IMR-90 (cell line): ENCODE data around the gene GPX4. TPM values are rescaled to one million over a fixed set of nuclear protein-coding genes. Genes with fewer than 3 reads are reported as not detected.

Experiments used
- ATAC-seq: fragments of 200-7000 bp; cut with Tn5 transposase; 2 replicates; pipeline ENCODE4 v1.9.1; 2020; ENCODE audit warnings: low read depth, mild to moderate bottlenecking, moderate library complexity
- BruUV-seq: library from RNA; stranded (reverse); fragments of 400-500 nt; replicated peaks from 2 replicates; lab custom pipeline; 2021; lab: Mats Ljungman, UMichigan
- CTCF ChIA-PET: fragments of 300-600 bp; formaldehyde crosslinking; extraction: SDS; loops from one replicate; lab custom pipeline; 2021; ENCODE audit warnings: antibody characterized with exemption; lab: Yijun Ruan, JAX
- POLR2A ChIA-PET: fragments of 300-600 bp; sonication (Branson Sonifier 250); formaldehyde crosslinking; loops from one replicate; lab custom pipeline; 2022; ENCODE audit warnings: antibody characterized with exemption; ENCODE audit not compliant: unreplicated experiment; lab: Charles Lee
- DNase-seq: peaks from one replicate; pipeline ENCODE4 v3.0.0; 2013
- H2AFZ ChIP-seq: replicated peaks from 2 replicates; pipeline ENCODE3; 2013; ENCODE audit warnings: low read length, mild to moderate bottlenecking; ENCODE audit not compliant: poor library complexity
- H2AK5ac ChIP-seq: 2 replicates; pipeline ENCODE4 v1.6.1; 2013; ENCODE audit warnings: low read depth, low read length, inconsistent platforms
- H2AK9ac ChIP-seq: replicated peaks from 2 replicates; pipeline ENCODE3; 2013; ENCODE audit warnings: mild to moderate bottlenecking, low read depth, low read length, moderate library complexity; ENCODE audit not compliant: poor library complexity
- H2BK120ac ChIP-seq: 2 replicates; pipeline ENCODE4 v1.6.1; 2013; ENCODE audit warnings: low read depth, low read length, inconsistent platforms
- H2BK15ac ChIP-seq: 3 replicates; pipeline ENCODE4 v1.6.1; 2013; ENCODE audit warnings: low read depth, low read length, inconsistent platforms
- H2BK20ac ChIP-seq: 2 replicates; pipeline ENCODE4 v1.6.1; 2013; ENCODE audit warnings: low read depth, mild to moderate bottlenecking, inconsistent platforms, low read length, moderate library complexity
- H2BK5ac ChIP-seq: 2 replicates; pipeline ENCODE4 v1.6.1; 2013; ENCODE audit warnings: mild to moderate bottlenecking, low read depth, low read length, inconsistent platforms; ENCODE audit not compliant: poor library complexity, severe bottlenecking
- H3K14ac ChIP-seq: replicated peaks from 2 replicates; pipeline ENCODE4 v1.6.1; 2013; ENCODE audit warnings: low read depth, low read length, inconsistent platforms
- H3K18ac ChIP-seq: 2 replicates; pipeline ENCODE4 v1.6.1; 2013; ENCODE audit warnings: low read depth, low read length, control low read depth
- H3K23ac ChIP-seq: 2 replicates; pipeline ENCODE4 v1.6.1; 2013; ENCODE audit warnings: low read depth, low read length, inconsistent platforms
- H3K27ac ChIP-seq: 2 replicates; pipeline ENCODE4 v1.5.1; 2013; ENCODE audit warnings: mild to moderate bottlenecking, control low read depth, low read length; ENCODE audit not compliant: insufficient read depth
- H3K27me3 ChIP-seq: 2 replicates; pipeline ENCODE4 v1.6.1; 2013; ENCODE audit warnings: low read length; ENCODE audit not compliant: control insufficient read depth, insufficient read depth
- H3K36me3 ChIP-seq: 2 replicates; pipeline ENCODE4 v1.6.1; 2013; ENCODE audit warnings: low read length, mixed read lengths; ENCODE audit not compliant: control insufficient read depth, insufficient read depth
- H3K4ac ChIP-seq: 2 replicates; pipeline ENCODE4 v1.6.1; 2013; ENCODE audit warnings: low read depth, low read length, inconsistent platforms
- H3K4me1 ChIP-seq: 2 replicates; pipeline ENCODE4 v1.6.1; 2013; ENCODE audit warnings: low read length, mixed read lengths; ENCODE audit not compliant: control insufficient read depth, insufficient read depth
- H3K4me2 ChIP-seq: 2 replicates; pipeline ENCODE4 v1.6.1; 2013; ENCODE audit warnings: low read depth, mild to moderate bottlenecking, control low read depth, low read length, moderate library complexity
- H3K4me3 ChIP-seq: 2 replicates; pipeline ENCODE4 v1.5.1; 2013; ENCODE audit warnings: low read depth, mild to moderate bottlenecking, control low read depth, low read length, moderate library complexity; ENCODE audit not compliant: insufficient read depth
- H3K56ac ChIP-seq: 2 replicates; pipeline ENCODE4 v1.6.1; 2013; ENCODE audit warnings: low read length, inconsistent platforms; ENCODE audit not compliant: insufficient read depth; ENCODE audit errors: extremely low read depth
- H3K79me1 ChIP-seq, 2 experiments: 2 replicates each; pipeline ENCODE4 v1.6.1; 2013; ENCODE audit warnings: low read length in 2 of 2, inconsistent platforms in 1 of 2, low read depth in 1 of 2
- H3K9ac ChIP-seq: 2 replicates; pipeline ENCODE4 v1.6.1; 2013; ENCODE audit warnings: low read depth, low read length, control low read depth
- H3K9me1 ChIP-seq: 2 replicates; pipeline ENCODE4 v1.6.1; 2013; ENCODE audit warnings: low read length, inconsistent platforms; ENCODE audit not compliant: insufficient read depth
- H3K9me3 ChIP-seq: 2 replicates; pipeline ENCODE4 v1.6.1; 2013; ENCODE audit warnings: low read length; ENCODE audit not compliant: control insufficient read depth, insufficient read depth
- H4K20me1 ChIP-seq: 2 replicates; pipeline ENCODE4 v1.6.1; 2013; ENCODE audit warnings: low read length, inconsistent platforms; ENCODE audit not compliant: insufficient read depth
- H4K5ac ChIP-seq: 2 replicates; pipeline ENCODE4 v1.6.1; 2013; ENCODE audit warnings: mild to moderate bottlenecking, low read depth, low read length, control low read depth
- H4K8ac ChIP-seq, 2 experiments: 2 replicates each; pipeline ENCODE4 v1.6.1; 2013; ENCODE audit warnings: low read depth in 2 of 2, low read length in 2 of 2, control low read depth in 1 of 2, inconsistent platforms in 1 of 2
- H4K91ac ChIP-seq: 2 replicates; pipeline ENCODE4 v1.6.1; 2013; ENCODE audit warnings: low read depth, low read length, inconsistent platforms; ENCODE audit not compliant: insufficient read depth
- CHD1 ChIP-seq: IDR thresholded peaks from 2 replicates; pipeline ENCODE4 v1.6.1; 2012; ENCODE audit warnings: low read depth, low read length, improper control_type of control experiment
- FOS ChIP-seq: fragments of 150-350 bp; IDR thresholded peaks from 2 replicates; pipeline ENCODE4 v1.6.1; 2016; ENCODE audit warnings: low read depth, low read length
- MAZ ChIP-seq: IDR thresholded peaks from 2 replicates; pipeline ENCODE4 v1.6.1; 2012; ENCODE audit warnings: low read depth, mild to moderate bottlenecking, low read length, improper control_type of control experiment, moderate library complexity, borderline replicate concordance
- NFE2L2 ChIP-seq: fragments of 150-350 bp; IDR thresholded peaks from 2 replicates; pipeline ENCODE4 v1.6.1; 2016; ENCODE audit warnings: low read depth, mild to moderate bottlenecking, low read length
- POLR2A ChIP-seq: IDR thresholded peaks from 2 replicates; pipeline ENCODE4 v1.6.1; 2012; ENCODE audit warnings: mild to moderate bottlenecking, low read depth, low read length
- RFX5 ChIP-seq: IDR thresholded peaks from 2 replicates; pipeline ENCODE4 v1.8.0; 2012; ENCODE audit warnings: low read depth, mild to moderate bottlenecking, low read length, moderate library complexity
- SMC3 ChIP-seq: fragments of 150-350 bp; IDR thresholded peaks from 2 replicates; pipeline ENCODE4 v1.6.1; 2016; ENCODE audit warnings: low read depth, mild to moderate bottlenecking, antibody characterized with exemption, low read length, moderate library complexity
- WGBS, 2 experiments: methylation state at CpG; one replicate each; pipeline versions ENCODE4 v1.1.5 to v1.1.7; 2013; ENCODE audit warnings: missing lambda C conversion rate in 2 of 2; ENCODE audit not compliant: insufficient read length in 1 of 2; ENCODE audit errors: extremely low coverage in 2 of 2; 5-methylcytosine and 5-hydroxymethylcytosine counted together
- dilution Hi-C: fragments of 300-500 bp; cut with HindIII; formaldehyde crosslinking; loops from one replicate; pipeline ENCODE4 v1.14.3; 2018; ENCODE audit warnings: low sequenced_read_pairs; ENCODE audit not compliant: unreplicated experiment
- in situ Hi-C: fragments of 300-500 bp; cut with MboI; formaldehyde crosslinking; loops from 3 replicates; pipeline ENCODE4 v1.14.3; 2019; ENCODE audit warnings: low sequenced_read_pairs, inconsistent platforms, mixed read lengths
- intact Hi-C: fragments of 100-400 bp; cut with micrococcal nuclease; formaldehyde crosslinking; loops from 2 replicates; pipeline ENCODE4 v1.10.0; 2022
- polyA plus RNA-seq, 3 experiments: library from polyadenylated mRNA; depleted of rRNA; stranded (reverse); fragments of >200 nt; gene quantifications; 2 replicates each; pipeline ENCODE4 v1.2.3, GENCODE V29; 2012; ENCODE audit warnings: low replicate concordance in 1 of 3
- total RNA-seq: library from RNA; depleted of rRNA; stranded (reverse); fragments of >200 nt; gene quantifications from 2 replicates; pipeline ENCODE4 v1.2.3, GENCODE V29; 2012
- TF ChIP-seq, protein P1 (sequence below): fragments of 150-350 bp; IDR thresholded peaks from 2 replicates; pipeline ENCODE4 v1.6.1; 2017; ENCODE audit warnings: mild to moderate bottlenecking, antibody characterized with exemption, low read length, low read depth

GPX4 gene
- total and polyA plus RNA-seq, 2 of the 4 experiments (the other 2 are of a cell fraction) = 357 to 1,083 TPM

DNA sequence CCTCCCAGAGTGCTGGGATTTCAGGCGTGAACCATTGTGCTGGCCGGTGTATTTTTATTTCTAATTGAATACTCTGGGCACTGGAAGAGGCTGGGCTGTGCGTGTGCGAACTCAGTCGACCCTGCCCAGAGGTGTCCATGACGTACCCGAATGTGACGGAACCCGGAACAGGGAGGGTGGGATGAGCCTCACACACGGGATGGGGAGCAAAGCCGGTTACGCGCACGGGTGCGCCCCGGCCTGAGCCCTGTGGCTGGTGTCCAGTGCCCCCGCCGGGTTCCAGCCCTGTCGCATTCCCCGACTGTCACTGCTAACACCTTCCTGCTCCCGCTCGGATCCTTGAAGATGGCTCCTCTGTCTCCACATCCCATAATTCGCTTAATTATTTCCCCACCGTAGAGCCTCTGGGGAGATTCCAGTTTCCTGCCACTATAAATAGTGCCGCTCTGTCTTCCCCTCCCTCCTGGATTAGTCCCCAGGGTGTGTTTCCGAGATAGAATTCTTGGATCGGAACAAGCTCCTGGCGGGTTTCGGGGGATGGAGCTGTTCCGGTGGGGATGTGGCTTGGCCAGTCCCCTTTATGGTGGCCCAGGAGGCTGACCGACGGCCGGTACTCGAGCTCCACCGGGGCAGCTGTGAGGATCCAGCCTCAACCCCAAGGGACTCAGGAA is 48.3 kb downstream of the GPX4 start:
- DNase-seq (no peak), ATAC-seq (no peak)
- Histone ChIP-seq H3K9me1 (no peaks in the 10 kb centered on the region; the same call in 1 of the 2 replicates), H2AK5ac (no peak overlapping the region), H2BK20ac (no peak overlapping the region), H3K4me2 (no peak overlapping the region), H4K91ac (no peak overlapping the region), H3K36me3 (peaks cover 49% of the 10 kb centered on the region), H3K9me3 (no peaks in the 10 kb centered on the region), H3K56ac (no peak overlapping the region), H2BK120ac (no peak overlapping the region), H2AK9ac (peak overlapping the region; percentile 78), H3K4ac (no peak overlapping the region), H3K9ac (no peak overlapping the region), H3K4me3 (no peak overlapping the region), H2BK15ac (no peak overlapping the region), H2AFZ (no peak overlapping the region), H4K20me1 (peaks cover 25% of the 10 kb centered on the region), H4K8ac (no peak overlapping the region), H3K27me3 (no peaks in the 10 kb centered on the region), H2BK5ac (no peak overlapping the region), H3K18ac (no peak overlapping the region), H3K23ac (no peak overlapping the region), H3K14ac (no peak overlapping the region), H3K27ac (no peak overlapping the region), H4K5ac (no peak overlapping the region), H3K79me1 (peaks cover 5 to 64% of the 10 kb centered on the region in 2 experiments), H3K4me1 (peaks cover 18% of the 10 kb centered on the region)
- dilution Hi-C loops = no loop called here
- TF ChIP-seq SMC3 = no peak
- no peak for TF ChIP-seq POLR2A
- TF ChIP-seq CHD1 = no peak
- TF ChIP-seq, protein P1, sequence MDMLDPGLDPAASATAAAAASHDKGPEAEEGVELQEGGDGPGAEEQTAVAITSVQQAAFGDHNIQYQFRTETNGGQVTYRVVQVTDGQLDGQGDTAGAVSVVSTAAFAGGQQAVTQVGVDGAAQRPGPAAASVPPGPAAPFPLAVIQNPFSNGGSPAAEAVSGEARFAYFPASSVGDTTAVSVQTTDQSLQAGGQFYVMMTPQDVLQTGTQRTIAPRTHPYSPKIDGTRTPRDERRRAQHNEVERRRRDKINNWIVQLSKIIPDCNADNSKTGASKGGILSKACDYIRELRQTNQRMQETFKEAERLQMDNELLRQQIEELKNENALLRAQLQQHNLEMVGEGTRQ = no peak
- TF ChIP-seq NFE2L2 = no peak
- no peak for TF ChIP-seq MAZ
- no peak for TF ChIP-seq RFX5
- no peak for TF ChIP-seq FOS
- no TSS peak for BruUV-seq
- intact Hi-C loops = no loop called here
- WGBS, 2 experiments = 93% methylated on average over 21 of the region's 35 CpGs; no CpG with 5 or more reads in 1 of the 2 experiments
- in situ Hi-C loops = no loop called here
- CTCF ChIA-PET = no interaction called here
- POLR2A ChIA-PET = no interaction called here
